A549 (cell line): Measurements from ENCODE around the gene NASP. TPM values are rescaled to one million over a fixed set of nuclear protein-coding genes. Genes with fewer than 3 reads are reported as not detected.

ENCODE experiments used
- ATAC-seq, 2 experiments: fragments of 200-7000 bp in 1 of 2; fragments of >200 bp in 1 of 2; cut with Nextera tagmentation in 1 of 2; cut with Tn5 transposase in 1 of 2; 3 replicates each; pipeline versions ENCODE4 v1.8.0 to v1.9.1; 2018 to 2020; ENCODE audit warnings: mild to moderate bottlenecking in 1 of 2, moderate library complexity in 1 of 2
- CTCF ChIA-PET: fragments of 300-600 bp; sonication (Branson Sonifier 250); formaldehyde crosslinking; extraction: SDS; loops from one replicate; lab custom pipeline; 2021; ENCODE audit warnings: antibody characterized with exemption, inconsistent platforms; lab: Yijun Ruan, JAX
- POLR2A ChIA-PET: fragments of 350-600 bp; formaldehyde crosslinking; extraction: SDS; loops from one replicate; lab custom pipeline; 2021; ENCODE audit warnings: antibody characterized with exemption, inconsistent platforms; lab: Yijun Ruan, JAX
- DNase-seq, 2 experiments: peaks; one replicate each; pipeline versions ENCODE4 v3.0.0 to v3.0.0-alpha.2; 2011 to 2016; ENCODE audit warnings: low read depth in 1 of 2, low spot score in 1 of 2
- FAIRE-seq: peaks from 2 replicates; lab custom pipeline; 2011; peaks lifted over from hg19 to GRCh38; lab: Jason Lieb, UNC
- H3K27ac ChIP-seq, 2 experiments: fragments of >200 bp; sonication (Bioruptor Twin); formaldehyde crosslinking; 3 replicates each; pipeline ENCODE4 v1.5.1; 2016 to 2017
- H3K4me1 ChIP-seq: fragments of >200 bp; sonication (Bioruptor Twin); formaldehyde crosslinking; 3 replicates; pipeline ENCODE4 v1.6.1; 2016
- H3K4me2 ChIP-seq: fragments of >200 bp; sonication (Bioruptor Twin); formaldehyde crosslinking; 3 replicates; pipeline ENCODE4 v1.6.1; 2016
- H3K4me3 ChIP-seq: fragments of >200 bp; sonication (Bioruptor Twin); formaldehyde crosslinking; 3 replicates; pipeline ENCODE4 v1.5.1; 2016
- H3K9me3 ChIP-seq: fragments of >200 bp; sonication (Bioruptor Twin); formaldehyde crosslinking; 3 replicates; pipeline ENCODE4 v1.6.1; 2016
- BHLHE40 ChIP-seq: IDR thresholded peaks from 2 replicates; pipeline ENCODE4 v1.6.1; 2012; ENCODE audit warnings: low read depth, low read length, inconsistent platforms
- CHD4 ChIP-seq: fragments of 200-600 bp; sonication (generic); IDR thresholded peaks from 2 replicates; pipeline ENCODE4 v1.6.1; 2016; ENCODE audit warnings: antibody characterized with exemption, mild to moderate bottlenecking, borderline replicate concordance
- EHF ChIP-seq: fragments of 250-450 bp; sonication (Bioruptor Pico); IDR thresholded peaks from 2 replicates; pipeline ENCODE4 v1.5.0; 2020; ENCODE audit warnings: mild to moderate bottlenecking
- ESRRA ChIP-seq: fragments of 150-350 bp; IDR thresholded peaks from 2 replicates; pipeline ENCODE4 v1.6.1; 2014; ENCODE audit warnings: mild to moderate bottlenecking, low read length, borderline replicate concordance
- FOSB ChIP-seq: fragments of 250-450 bp; sonication (Bioruptor Pico); IDR thresholded peaks from 2 replicates; pipeline ENCODE4 v1.5.0; 2020; ENCODE audit warnings: mild to moderate bottlenecking, moderate library complexity
- FOSL2 ChIP-seq, 2 experiments: fragments of 450-650 bp in 1 of 2; fragments of >200 bp in 1 of 2; sonication (Bioruptor Twin) in 1 of 2; formaldehyde crosslinking; IDR thresholded peaks; 2 replicates each; pipeline versions ENCODE4 v1.5.0 to v1.6.1; 2016 to 2020; ENCODE audit warnings: mild to moderate bottlenecking in 1 of 2, moderate library complexity in 1 of 2
- FOXS1 ChIP-seq: fragments of 250-450 bp; sonication (Bioruptor Pico); IDR thresholded peaks from 2 replicates; pipeline ENCODE4 v1.5.0; 2020; ENCODE audit warnings: mild to moderate bottlenecking, moderate library complexity
- GATA3 ChIP-seq: IDR thresholded peaks from 2 replicates; pipeline ENCODE4 v1.6.1; 2012; ENCODE audit warnings: borderline replicate concordance
- HEYL ChIP-seq: fragments of 250-450 bp; sonication (Bioruptor Pico); IDR thresholded peaks from 2 replicates; pipeline ENCODE4 v1.8.0; 2021; ENCODE audit warnings: mild to moderate bottlenecking, moderate library complexity
- HMGXB4 ChIP-seq: fragments of 250-450 bp; sonication (Bioruptor Pico); IDR thresholded peaks from 2 replicates; pipeline ENCODE4 v1.5.0; 2021; ENCODE audit warnings: mild to moderate bottlenecking, moderate library complexity, borderline replicate concordance
- HOXB13 ChIP-seq: fragments of 250-450 bp; sonication (Bioruptor Pico); IDR thresholded peaks from 2 replicates; pipeline ENCODE4 v1.5.0; 2020; ENCODE audit warnings: low read depth, mild to moderate bottlenecking, moderate library complexity
- HOXB5 ChIP-seq: fragments of 250-450 bp; sonication (Bioruptor Pico); IDR thresholded peaks from 2 replicates; pipeline ENCODE4 v1.5.0; 2020; ENCODE audit warnings: mild to moderate bottlenecking, moderate library complexity
- JUN ChIP-seq, 2 experiments: fragments of >200 bp; sonication (Bioruptor Twin); formaldehyde crosslinking; IDR thresholded peaks; 2 replicates in 1 of 2; 3 replicates in 1 of 2; pipeline ENCODE4 v1.6.1; 2016 to 2017
- JUNB ChIP-seq: fragments of >200 bp; sonication (Bioruptor Twin); formaldehyde crosslinking; IDR thresholded peaks from 2 replicates; pipeline ENCODE4 v1.6.1; 2016
- MAZ ChIP-seq: fragments of 150-350 bp; IDR thresholded peaks from 2 replicates; pipeline ENCODE4 v1.6.1; 2014; ENCODE audit warnings: antibody characterized with exemption, low read depth, low read length, borderline replicate concordance
- NFE2L2 ChIP-seq: fragments of 150-350 bp; conservative IDR thresholded peaks from 2 replicates; pipeline ENCODE4 v1.6.1; 2014; ENCODE audit warnings: low read length
- RCOR1 ChIP-seq: fragments of 150-350 bp; IDR thresholded peaks from 2 replicates; pipeline ENCODE4 v1.6.1; 2014; ENCODE audit warnings: antibody characterized with exemption, low read length, low read depth
- RFX5 ChIP-seq: fragments of 450-650 bp; IDR thresholded peaks from 2 replicates; pipeline ENCODE4 v1.7.1; 2014; ENCODE audit warnings: antibody characterized with exemption, mild to moderate bottlenecking, moderate library complexity
- SMC3 ChIP-seq: fragments of >200 bp; sonication (Bioruptor Twin); formaldehyde crosslinking; IDR thresholded peaks from 3 replicates; pipeline ENCODE4 v1.6.1; 2018; ENCODE audit warnings: inconsistent platforms
- SREBF2 ChIP-seq: fragments of 450-650 bp; IDR thresholded peaks from 2 replicates; pipeline ENCODE4 v1.6.1; 2014; ENCODE audit warnings: mild to moderate bottlenecking, moderate library complexity
- TFCP2L1 ChIP-seq: fragments of 250-450 bp; sonication (Bioruptor Pico); IDR thresholded peaks from 2 replicates; pipeline ENCODE4 v1.5.0; 2021; ENCODE audit warnings: mild to moderate bottlenecking
- ZC3H11A ChIP-seq: fragments of 450-650 bp; IDR thresholded peaks from 2 replicates; pipeline ENCODE4 v1.6.1; 2014; ENCODE audit warnings: antibody characterized with exemption, mild to moderate bottlenecking
- WGBS: methylation state at CpG from one replicate; pipeline ENCODE4 v1.1.6; 2017; ENCODE audit errors: missing lambda C conversion rate; 5-methylcytosine and 5-hydroxymethylcytosine counted together
- polyA plus RNA-seq, 4 experiments: library from polyadenylated mRNA; depleted of rRNA in 3 of 4; stranded (reverse); fragments of >200 nt; fragmentation: RNase III in 1 of 4; extraction: RNeasy Plus Mini Kit Qiagen cat#74134 plus additional on column Dnase treatment in 1 of 4; gene quantifications; 2 replicates in 3 of 4; 3 replicates in 1 of 4; pipeline ENCODE4 v1.2.3, GENCODE V29; 2011 to 2017

Gene NASP
- polyA plus RNA-seq, 2 of the 4 experiments (the other 2 are of a cell fraction), result 139 to 272 TPM

GRCh38 chr1:45585110-45585426, 1.2 kb downstream of the NASP start:
- peak overlapping the region in 1 of 2 experiments; percentile 98; a peak in 2 of 6 replicates for H3K27ac ChIP-seq
- FAIRE-seq (no peak), ATAC-seq (no peak), DNase-seq (no peak)
- H3K9me3 ChIP-seq, result no peaks in the 10 kb centered on the region
- H3K4me1 ChIP-seq, result peaks cover 14% of the 10 kb centered on the region; the same call in 2 of the 3 replicates
- H3K4me2 ChIP-seq, result peak overlapping the region; percentile 94
- CTCF ChIA-PET, result no interaction called here
- WGBS, result 2% methylated on average over 5 of the region's 5 CpGs
- POLR2A ChIA-PET, result interaction anchor here (0.8 to 3.6 kb wide), 3 partner anchors 9 to 64 kb away, joined by 3 to 27 read pairs (median 3); partner anchors contain the start of genes AKR1A1 and PRDX1
- TF ChIP-seq JUN (IDR thresholded peaks at IDR 0.05), result no peak
- TF ChIP-seq MAZ, result no peak
- no peak for TF ChIP-seq RFX5
- TF ChIP-seq ZC3H11A, result no peak
- no peak for TF ChIP-seq EHF
- H3K4me3 ChIP-seq, result peak overlapping the region; percentile 89

GRCh38 chr1:45585496-45586075, 1.7 kb downstream of the NASP start:
- H3K9me3 ChIP-seq, result no peaks in the 10 kb centered on the region
- 54% methylated on average over 7 of the region's 7 CpGs for WGBS
- no peak for DNase-seq
- CTCF ChIA-PET, result no interaction called here
- no peak for TF ChIP-seq SREBF2
- no peak for TF ChIP-seq ESRRA
- H3K4me3 ChIP-seq, result peak overlapping the region; percentile 89
- no peak for ATAC-seq
- FAIRE-seq, result no peak
- peak overlapping the region; percentile 94 for H3K4me2 ChIP-seq
- peaks cover 16% of the 10 kb centered on the region; the same call in 2 of the 3 replicates for H3K4me1 ChIP-seq
- POLR2A ChIA-PET, result interaction anchor here (3.6 kb wide), 1 partner anchor 64 kb away, joined by 27 read pairs; the partner anchor contains the start of gene PRDX1
- H3K27ac ChIP-seq, result no peak overlapping the region

- FAIRE-seq (no peak), DNase-seq (no peak), ATAC-seq (no peak)
- H3K4me3 ChIP-seq, result no peak overlapping the region
- 71% methylated on average over 4 of the region's 4 CpGs for WGBS
- peak overlapping the region; percentile 94 for H3K4me2 ChIP-seq
- POLR2A ChIA-PET, result no interaction called here
- CTCF ChIA-PET, result interaction anchor here (0.6 to 0.8 kb wide), 2 partner anchors 87 to 94 kb away, joined by 3 to 5 read pairs; no protein-coding TSS in a partner anchor
- TF ChIP-seq BHLHE40, result no peak
- no peak for TF ChIP-seq HEYL (CRISPR knock-in tag)
- H3K27ac ChIP-seq, result no peak overlapping the region
- H3K4me1 ChIP-seq, result peaks cover 16% of the 10 kb centered on the region; the same call in 2 of the 3 replicates
- no peaks in the 10 kb centered on the region for H3K9me3 ChIP-seq
These were observed 2.9 kb downstream of the NASP start for GRCh38 chr1:45586769-45587168.

DNA sequence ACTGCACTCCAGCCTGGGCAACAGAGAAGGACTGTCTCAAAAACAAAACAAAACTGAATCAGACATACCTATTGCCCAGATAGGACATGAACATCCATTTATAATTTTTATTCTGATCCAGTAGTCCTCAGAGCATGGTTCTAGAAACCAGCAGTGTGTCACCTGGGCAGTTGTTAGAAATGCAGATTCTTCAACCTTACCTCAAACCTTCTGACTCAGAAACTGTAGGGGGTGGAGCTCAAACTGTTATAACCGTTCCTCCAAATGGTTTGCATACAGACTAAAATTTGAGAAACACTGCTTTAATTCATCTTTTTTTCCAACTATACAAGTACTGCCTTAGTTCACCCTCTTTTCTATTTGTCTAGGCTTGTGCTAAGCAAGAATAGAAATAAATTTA, 6.0 kb downstream of the NASP start:
- FAIRE-seq, result no peak
- Histone ChIP-seq H3K9me3 (no peaks in the 10 kb centered on the region), H3K4me1 (peaks cover 16% of the 10 kb centered on the region; the same call in 2 of the 3 replicates), H3K4me2 (peak overlapping the region; percentile 1; the same call in 1 of the 3 replicates), H3K27ac (no peak overlapping the region), H3K4me3 (no peak overlapping the region)
- ChIA-PET POLR2A (no interaction called here), CTCF (no interaction called here)
- TF ChIP-seq MAZ (no peak), TFCP2L1 (no peak), SMC3 (no peak), RCOR1 (no peak), HOXB5 (CRISPR knock-in tag) (no peak), FOSL2 (IDR thresholded peaks at IDR 0.05) (no peak), FOSL2 (CRISPR knock-in tag; IDR thresholded peaks at IDR 0.05) (no peak), NFE2L2 (no peak), HMGXB4 (CRISPR knock-in tag) (no peak), FOSB (CRISPR knock-in tag) (no peak), GATA3 (no peak), FOXS1 (CRISPR knock-in tag) (no peak), HOXB13 (CRISPR knock-in tag) (no peak), CHD4 (no peak), JUNB (no peak)
- DNase-seq, result no peak
- no peak for ATAC-seq
- 47% methylated on average over 1 of the region's 1 CpG for WGBS
